GM13976 (cell line): ENCODE data around the gene STRBP.

Source experiments
- DNase-seq: peaks from one replicate; pipeline ENCODE4 v3.0.0; 2012; ENCODE audit warnings: low spot score
- CTCF ChIP-seq: IDR thresholded peaks from 2 replicates; pipeline ENCODE4 v1.5.1; 2012; ENCODE audit warnings: borderline replicate concordance, mild to moderate bottlenecking; ENCODE audit not compliant: insufficient read depth; ENCODE audit errors: extremely low read depth, missing control alignments, control extremely low read depth
- in situ Hi-C: fragments of 300-500 bp; cut with MboI; formaldehyde crosslinking; loops from one replicate; pipeline ENCODE4 v1.12.0; 2022; ENCODE audit warnings: low sequenced_read_pairs, mixed read lengths, inconsistent platforms; ENCODE audit not compliant: unreplicated experiment

Gene STRBP

GRCh38 chr9:123096987-123097386, 171.4 kb downstream of the STRBP start:
- TF ChIP-seq CTCF: no peak
- in situ Hi-C loops: no loop called here
- DNase-seq: no peak

GRCh38 chr9:123093141-123093540, 175.2 kb downstream of the STRBP start:
- TF ChIP-seq CTCF: no peak
- in situ Hi-C loops: no loop called here
- DNase-seq: no peak

GRCh38 chr9:123091459-123091858, 176.9 kb downstream of the STRBP start:
- TF ChIP-seq CTCF: no peak
- in situ Hi-C loops: no loop called here

GRCh38 chr9:123090956-123091355, 177.4 kb downstream of the STRBP start:
- in situ Hi-C loops: no loop called here
- DNase-seq: no peak
- TF ChIP-seq CTCF: no peak

More at GRCh38 chr9:123091459-123091858, 176.9 kb downstream of the STRBP start:
- no peak for DNase-seq

GRCh38 chr9:123090198-123090896, 178.0 kb downstream of the STRBP start:
- in situ Hi-C loops: no loop called here
- no peak for DNase-seq
- no peak for TF ChIP-seq CTCF

- DNase-seq: no peak
- in situ Hi-C loops: loop anchor here (10.0 kb wide), 1 partner anchor 265 kb away; the partner anchor contains the start of gene CRB2
Measured at GRCh38 chr9:123089790-123090189, 178.6 kb downstream of the STRBP start.

More at GRCh38 chr9:123089790-123090189, 178.6 kb downstream of the STRBP start:
- no peak for TF ChIP-seq CTCF
